HEK293 (cell line): ENCODE data around the gene PRR15L.

Experiments
- CTCF ChIA-PET: fragments of 350-600 bp; formaldehyde crosslinking; extraction: SDS; loops from one replicate; lab custom pipeline; 2021; ENCODE audit warnings: antibody characterized with exemption; lab: Yijun Ruan, JAX
- POLR2A ChIA-PET: fragments of 300-600 bp; formaldehyde crosslinking; extraction: SDS; loops from one replicate; lab custom pipeline; 2020; ENCODE audit warnings: antibody characterized with exemption, inconsistent platforms; lab: Yijun Ruan, JAX
- H3K27ac ChIP-seq: fragments of 200-500 bp; sonication (Bioruptor generic); 2 replicates; pipeline ENCODE4 v1.5.1; 2014; ENCODE audit warnings: low read depth, low read length, control low read depth, inconsistent platforms; ENCODE audit errors: extremely low read depth
- H3K36me3 ChIP-seq, 2 experiments: fragments of 200-500 bp in 1 of 2; sonication (Bioruptor generic) in 1 of 2; 1 replicate in 1 of 2; 2 replicates in 1 of 2; pipeline ENCODE4 v1.5.1; 2014 to 2017; ENCODE audit warnings: inconsistent platforms in 2 of 2, low read length in 2 of 2; ENCODE audit not compliant: control insufficient read depth in 2 of 2, insufficient read depth in 1 of 2
- H3K4me1 ChIP-seq: fragments of 200-500 bp; sonication (Bioruptor generic); 2 replicates; pipeline ENCODE4 v1.5.1; 2014; ENCODE audit warnings: mild to moderate bottlenecking, low read length, inconsistent platforms; ENCODE audit not compliant: control insufficient read depth, insufficient read depth
- H3K4me3 ChIP-seq: 2 replicates; pipeline ENCODE4 v1.5.1; 2011; ENCODE audit warnings: low read depth, mild to moderate bottlenecking, control low read depth, low read length, moderate library complexity
- H3K9me3 ChIP-seq: fragments of 200-500 bp; sonication (Bioruptor generic); 2 replicates; pipeline ENCODE4 v1.5.1; 2014; ENCODE audit warnings: low read depth, low read length, inconsistent platforms; ENCODE audit not compliant: control insufficient read depth, insufficient read depth
- CTCF ChIP-seq: fragments of 450-650 bp; formaldehyde crosslinking; IDR thresholded peaks from 2 replicates; pipeline ENCODE4 v1.5.1; 2016; ENCODE audit warnings: missing biosample characterization, missing genetic modification characterization
- KLF16 ChIP-seq: fragments of 450-650 bp; formaldehyde crosslinking; IDR thresholded peaks from 2 replicates; pipeline ENCODE4 v1.5.1; 2017; ENCODE audit warnings: missing biosample characterization, missing genetic modification characterization
- OSR2 ChIP-seq: fragments of 450-650 bp; formaldehyde crosslinking; IDR thresholded peaks from 2 replicates; pipeline ENCODE4 v1.5.1; 2016; ENCODE audit warnings: missing biosample characterization, missing genetic modification characterization
- ZBTB17 ChIP-seq: fragments of 450-650 bp; formaldehyde crosslinking; IDR thresholded peaks from 2 replicates; pipeline ENCODE4 v1.5.1; 2016; ENCODE audit warnings: missing biosample characterization, missing genetic modification characterization
- ZBTB7A ChIP-seq: fragments of 450-650 bp; formaldehyde crosslinking; IDR thresholded peaks from 2 replicates; pipeline ENCODE4 v1.5.1; 2016; ENCODE audit warnings: low read depth, missing biosample characterization, missing genetic modification characterization
- ZIC2 ChIP-seq: fragments of 450-650 bp; formaldehyde crosslinking; IDR thresholded peaks from 2 replicates; pipeline ENCODE4 v1.5.1; 2016; ENCODE audit warnings: missing biosample characterization, missing genetic modification characterization
- ZNF211 ChIP-seq: fragments of 450-650 bp; formaldehyde crosslinking; IDR thresholded peaks from 2 replicates; pipeline ENCODE4 v1.5.1; 2016; ENCODE audit warnings: low read depth, missing biosample characterization, missing genetic modification characterization
- ZNF23 ChIP-seq: fragments of 450-650 bp; formaldehyde crosslinking; IDR thresholded peaks from 2 replicates; pipeline ENCODE4 v1.5.1; 2016; ENCODE audit warnings: missing biosample characterization, missing genetic modification characterization, borderline replicate concordance
- ZNF248 ChIP-seq: fragments of 450-650 bp; formaldehyde crosslinking; IDR thresholded peaks from 2 replicates; pipeline ENCODE4 v1.5.1; 2017; ENCODE audit warnings: missing biosample characterization, missing genetic modification characterization
- ZNF266 ChIP-seq: fragments of 450-650 bp; formaldehyde crosslinking; IDR thresholded peaks from 2 replicates; pipeline ENCODE4 v1.5.1; 2016; ENCODE audit warnings: missing biosample characterization, missing genetic modification characterization, low read depth
- ZNF513 ChIP-seq: fragments of 450-650 bp; IDR thresholded peaks from 2 replicates; pipeline ENCODE4 v1.5.1; 2018; ENCODE audit warnings: missing biosample characterization, missing genetic modification characterization
- ZNF514 ChIP-seq: fragments of 450-650 bp; formaldehyde crosslinking; IDR thresholded peaks from 2 replicates; pipeline ENCODE4 v1.5.1; 2016; ENCODE audit warnings: missing biosample characterization, missing genetic modification characterization
- ZNF548 ChIP-seq: fragments of 450-650 bp; formaldehyde crosslinking; IDR thresholded peaks from 2 replicates; pipeline ENCODE4 v1.5.1; 2016; ENCODE audit warnings: missing biosample characterization, missing genetic modification characterization
- ZNF768 ChIP-seq: fragments of 450-650 bp; formaldehyde crosslinking; IDR thresholded peaks from 2 replicates; pipeline ENCODE4 v1.5.1; 2018; ENCODE audit warnings: missing biosample characterization, mild to moderate bottlenecking, missing genetic modification characterization
- ZNF777 ChIP-seq: fragments of 450-650 bp; formaldehyde crosslinking; IDR thresholded peaks from 2 replicates; pipeline ENCODE4 v1.5.1; 2017; ENCODE audit warnings: missing biosample characterization, missing genetic modification characterization, borderline replicate concordance
- ZXDB ChIP-seq: fragments of 450-650 bp; formaldehyde crosslinking; IDR thresholded peaks from 2 replicates; pipeline ENCODE4 v1.5.1; 2016; ENCODE audit warnings: missing biosample characterization, missing genetic modification characterization
- TF ChIP-seq, protein P1 (sequence below): fragments of 450-650 bp; formaldehyde crosslinking; IDR thresholded peaks from 2 replicates; pipeline ENCODE4 v1.5.1; 2016; ENCODE audit warnings: missing biosample characterization, missing genetic modification characterization
- TF ChIP-seq, protein P2 (sequence below): fragments of 450-650 bp; formaldehyde crosslinking; IDR thresholded peaks from 2 replicates; pipeline ENCODE4 v1.5.1; 2017; ENCODE audit warnings: missing biosample characterization, mild to moderate bottlenecking, missing genetic modification characterization, moderate library complexity
- TF ChIP-seq, protein P3 (sequence below): fragments of 450-650 bp; formaldehyde crosslinking; IDR thresholded peaks from 2 replicates; pipeline ENCODE4 v1.5.1; 2016; ENCODE audit warnings: missing biosample characterization, missing genetic modification characterization
- TF ChIP-seq, protein P4 (sequence below): fragments of 450-650 bp; formaldehyde crosslinking; IDR thresholded peaks from 2 replicates; pipeline ENCODE4 v1.5.1; 2016; ENCODE audit warnings: missing biosample characterization, missing genetic modification characterization, borderline replicate concordance

Gene PRR15L

DNA sequence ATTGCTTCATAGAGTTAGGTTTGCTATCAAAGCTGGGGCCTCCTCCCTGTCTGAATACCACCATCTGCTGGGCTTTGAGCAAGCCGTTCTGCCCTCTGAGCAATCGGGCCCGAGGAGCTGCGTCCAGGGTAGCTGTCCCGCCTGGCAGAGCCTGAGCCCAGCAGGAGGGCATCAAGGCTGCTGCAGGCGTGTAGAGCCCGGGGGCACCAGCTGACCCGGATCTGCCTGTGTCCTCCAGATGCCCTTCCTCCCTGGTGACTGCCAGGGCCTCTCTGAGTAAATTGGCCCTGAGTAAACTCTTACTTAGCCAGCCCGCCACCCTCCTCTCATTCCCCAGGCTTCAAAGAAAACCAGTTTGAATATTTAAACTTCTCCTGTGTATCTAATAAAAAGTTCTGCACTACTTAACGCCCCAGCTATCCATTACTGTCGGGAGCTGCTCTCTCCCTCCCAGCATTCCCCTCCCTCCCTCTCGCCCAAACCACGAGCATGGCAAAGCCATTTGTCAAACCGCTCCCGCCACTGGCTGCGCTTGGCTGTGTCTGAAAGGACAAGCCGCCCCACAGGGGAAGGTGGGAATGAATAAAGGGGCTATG is 29.7 kb upstream of the PRR15L start (continued):
- TF ChIP-seq ZNF513 (tag by site-specific recombination), result no peak
- TF ChIP-seq ZNF777 (tag by site-specific recombination), result no peak
- no peak for TF ChIP-seq ZNF548
- 0 out of 2 replicates have a peak, but pooled peaks have one; percentile 33 for TF ChIP-seq ZBTB17 (tag by site-specific recombination)
- no peak for TF ChIP-seq ZNF768 (tag by site-specific recombination)
- TF ChIP-seq, protein P1, sequence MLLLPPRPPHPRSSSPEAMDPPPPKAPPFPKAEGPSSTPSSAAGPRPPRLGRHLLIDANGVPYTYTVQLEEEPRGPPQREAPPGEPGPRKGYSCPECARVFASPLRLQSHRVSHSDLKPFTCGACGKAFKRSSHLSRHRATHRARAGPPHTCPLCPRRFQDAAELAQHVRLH (tag by site-specific recombination), result no peak
- no peak for TF ChIP-seq ZBTB7A (tag by site-specific recombination)
- TF ChIP-seq KLF16 (tag by site-specific recombination), result no peak
- no peak for TF ChIP-seq ZNF23 (tag by site-specific recombination)
- no peak for TF ChIP-seq ZNF514 (tag by site-specific recombination)
- TF ChIP-seq, protein P2, sequence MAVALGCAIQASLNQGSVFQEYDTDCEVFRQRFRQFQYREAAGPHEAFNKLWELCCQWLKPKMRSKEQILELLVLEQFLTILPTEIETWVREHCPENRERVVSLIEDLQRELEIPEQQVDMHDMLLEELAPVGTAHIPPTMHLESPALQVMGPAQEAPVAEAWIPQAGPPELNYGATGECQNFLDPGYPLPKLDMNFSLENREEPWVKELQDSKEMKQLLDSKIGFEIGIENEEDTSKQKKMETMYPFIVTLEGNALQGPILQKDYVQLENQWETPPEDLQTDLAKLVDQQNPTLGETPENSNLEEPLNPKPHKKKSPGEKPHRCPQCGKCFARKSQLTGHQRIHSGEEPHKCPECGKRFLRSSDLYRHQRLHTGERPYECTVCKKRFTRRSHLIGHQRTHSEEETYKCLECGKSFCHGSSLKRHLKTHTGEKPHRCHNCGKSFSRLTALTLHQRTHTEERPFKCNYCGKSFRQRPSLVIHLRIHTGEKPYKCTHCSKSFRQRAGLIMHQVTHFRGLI (tag by site-specific recombination), result no peak
- TF ChIP-seq CTCF (tag by site-specific recombination), result peak; percentile 23; the same call in 1 of the 2 replicates

GRCh38 chr17:47986520-47986919 is 28.8 kb upstream of the PRR15L start:
- Histone ChIP-seq H3K36me3 (peaks cover 0 to 27% of the 10 kb centered on the region in 2 experiments; a peak in 1 of 3 replicates), H3K4me3 (no peak overlapping the region), H3K4me1 (peaks cover 4% of the 10 kb centered on the region; the same call in 1 of the 2 replicates), H3K9me3 (no peaks in the 10 kb centered on the region), H3K27ac (no peak overlapping the region)
- TF ChIP-seq ZNF248 (tag by site-specific recombination) (no peak), ZIC2 (tag by site-specific recombination) (peak; percentile 96)
- CTCF ChIA-PET, result interaction anchor here (0.7 to 15.0 kb wide), 7 partner anchors 8 to 40 kb away, joined by 3 to 386 read pairs (median 4); no protein-coding TSS in a partner anchor
- POLR2A ChIA-PET, result interaction anchor here (1.0 kb wide), 1 partner anchor 8 kb away, joined by 3 read pairs; no protein-coding TSS in a partner anchor

DNA sequence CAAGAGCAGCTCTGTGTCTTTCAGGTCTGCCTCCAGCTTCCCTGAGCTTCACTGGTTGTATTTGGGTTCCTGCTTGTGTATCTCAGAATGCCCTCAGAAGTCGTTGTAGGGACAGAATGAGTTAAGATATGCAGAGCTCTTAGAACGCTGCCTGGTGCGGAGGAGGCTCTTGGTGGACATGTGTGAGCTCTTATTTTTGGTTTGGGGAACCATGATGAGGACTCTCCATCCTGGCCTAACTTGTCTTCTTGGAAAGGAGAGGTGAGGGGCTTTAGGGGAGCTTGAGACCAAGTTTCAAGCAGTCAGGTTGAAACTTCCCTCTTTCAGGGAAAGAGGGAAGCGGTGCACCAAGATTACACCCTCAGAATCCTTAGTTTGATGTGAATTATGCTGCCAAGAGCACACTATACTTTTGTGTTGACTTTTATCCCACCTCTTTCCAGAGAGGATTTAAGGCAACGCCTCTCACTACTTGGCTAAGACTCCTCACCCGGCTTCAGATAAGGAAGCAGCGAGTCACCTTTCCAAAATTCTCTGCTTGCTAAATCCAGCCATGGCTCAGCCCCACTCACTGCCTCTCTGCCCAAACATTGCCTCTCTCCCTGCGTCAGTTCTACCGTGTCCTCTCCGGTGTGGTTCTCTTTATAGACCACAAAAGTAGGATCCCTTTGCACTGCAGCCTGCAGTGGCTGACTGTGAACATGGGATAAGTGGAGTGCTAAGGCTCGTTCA is 26.0 kb upstream of the PRR15L start:
- Histone ChIP-seq H3K27ac (no peak overlapping the region), H3K36me3 (peaks cover 12 to 56% of the 10 kb centered on the region in 2 experiments; a peak in 2 of 3 replicates), H3K9me3 (no peaks in the 10 kb centered on the region), H3K4me1 (peaks cover 4% of the 10 kb centered on the region; the same call in 1 of the 2 replicates), H3K4me3 (no peak overlapping the region)
- ChIA-PET POLR2A (interaction anchor here (1.1 to 2.1 kb wide), 5 partner anchors 13 to 34 kb away, joined by 3 to 6 read pairs (median 4); partner anchors contain the start of gene CDK5RAP3), CTCF (interaction anchor here (0.6 to 21.9 kb wide), 6 partner anchors 12 to 161 kb away, joined by 3 to 592 read pairs (median 12); partner anchors contain the start of genes CDK5RAP3, PNPO, PRR15L and SCRN2)
- TF ChIP-seq OSR2 (tag by site-specific recombination), result no peak
- TF ChIP-seq ZNF266 (tag by site-specific recombination), result no peak
- no peak for TF ChIP-seq ZNF211 (tag by site-specific recombination)
- TF ChIP-seq ZXDB (tag by site-specific recombination), result no peak
- TF ChIP-seq ZBTB17 (tag by site-specific recombination), result no peak
- TF ChIP-seq ZNF23 (tag by site-specific recombination), result no peak
- TF ChIP-seq, protein P3, sequence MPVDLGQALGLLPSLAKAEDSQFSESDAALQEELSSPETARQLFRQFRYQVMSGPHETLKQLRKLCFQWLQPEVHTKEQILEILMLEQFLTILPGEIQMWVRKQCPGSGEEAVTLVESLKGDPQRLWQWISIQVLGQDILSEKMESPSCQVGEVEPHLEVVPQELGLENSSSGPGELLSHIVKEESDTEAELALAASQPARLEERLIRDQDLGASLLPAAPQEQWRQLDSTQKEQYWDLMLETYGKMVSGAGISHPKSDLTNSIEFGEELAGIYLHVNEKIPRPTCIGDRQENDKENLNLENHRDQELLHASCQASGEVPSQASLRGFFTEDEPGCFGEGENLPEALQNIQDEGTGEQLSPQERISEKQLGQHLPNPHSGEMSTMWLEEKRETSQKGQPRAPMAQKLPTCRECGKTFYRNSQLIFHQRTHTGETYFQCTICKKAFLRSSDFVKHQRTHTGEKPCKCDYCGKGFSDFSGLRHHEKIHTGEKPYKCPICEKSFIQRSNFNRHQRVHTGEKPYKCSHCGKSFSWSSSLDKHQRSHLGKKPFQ (tag by site-specific recombination), result no peak
- TF ChIP-seq, protein P4, sequence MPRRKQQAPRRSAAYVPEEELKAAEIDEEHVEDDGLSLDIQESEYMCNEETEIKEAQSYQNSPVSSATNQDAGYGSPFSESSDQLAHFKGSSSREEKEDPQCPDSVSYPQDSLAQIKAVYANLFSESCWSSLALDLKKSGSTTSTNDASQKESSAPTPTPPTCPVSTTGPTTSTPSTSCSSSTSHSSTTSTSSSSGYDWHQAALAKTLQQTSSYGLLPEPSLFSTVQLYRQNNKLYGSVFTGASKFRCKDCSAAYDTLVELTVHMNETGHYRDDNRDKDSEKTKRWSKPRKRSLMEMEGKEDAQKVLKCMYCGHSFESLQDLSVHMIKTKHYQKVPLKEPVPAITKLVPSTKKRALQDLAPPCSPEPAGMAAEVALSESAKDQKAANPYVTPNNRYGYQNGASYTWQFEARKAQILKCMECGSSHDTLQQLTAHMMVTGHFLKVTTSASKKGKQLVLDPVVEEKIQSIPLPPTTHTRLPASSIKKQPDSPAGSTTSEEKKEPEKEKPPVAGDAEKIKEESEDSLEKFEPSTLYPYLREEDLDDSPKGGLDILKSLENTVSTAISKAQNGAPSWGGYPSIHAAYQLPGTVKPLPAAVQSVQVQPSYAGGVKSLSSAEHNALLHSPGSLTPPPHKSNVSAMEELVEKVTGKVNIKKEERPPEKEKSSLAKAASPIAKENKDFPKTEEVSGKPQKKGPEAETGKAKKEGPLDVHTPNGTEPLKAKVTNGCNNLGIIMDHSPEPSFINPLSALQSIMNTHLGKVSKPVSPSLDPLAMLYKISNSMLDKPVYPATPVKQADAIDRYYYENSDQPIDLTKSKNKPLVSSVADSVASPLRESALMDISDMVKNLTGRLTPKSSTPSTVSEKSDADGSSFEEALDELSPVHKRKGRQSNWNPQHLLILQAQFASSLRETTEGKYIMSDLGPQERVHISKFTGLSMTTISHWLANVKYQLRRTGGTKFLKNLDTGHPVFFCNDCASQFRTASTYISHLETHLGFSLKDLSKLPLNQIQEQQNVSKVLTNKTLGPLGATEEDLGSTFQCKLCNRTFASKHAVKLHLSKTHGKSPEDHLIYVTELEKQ, result no peak
